Karpas-422 (cell line): Measurements from ENCODE around the gene DUSP21. TPM values are rescaled to one million over a fixed set of nuclear protein-coding genes. Genes with fewer than 3 reads are reported as not detected.
"Not testable (repeated sequence)": the region's sequence is repeated elsewhere in the genome, so short reads cannot be mapped to it uniquely, and the experiment has no call there.

ENCODE experiments used
- DNase-seq: peaks from one replicate; pipeline ENCODE4 v3.0.0-alpha.2; 2015
- H2AFZ ChIP-seq: fragments of 200-600 bp; sonication (generic); 2 replicates; pipeline ENCODE4 v1.6.1; 2014; ENCODE audit warnings: antibody characterized with exemption, low read length, mixed read lengths
- H3K27ac ChIP-seq: fragments of 200-600 bp; sonication (generic); 2 replicates; pipeline ENCODE4 v1.5.1; 2014; ENCODE audit warnings: mild to moderate bottlenecking, low read length, moderate library complexity
- H3K27me3 ChIP-seq: fragments of 200-600 bp; sonication (generic); 2 replicates; pipeline ENCODE4 v1.6.1; 2014; ENCODE audit warnings: low read length, mixed read lengths
- H3K36me3 ChIP-seq: fragments of 200-600 bp; sonication (generic); 2 replicates; pipeline ENCODE4 v1.6.1; 2014; ENCODE audit warnings: low read length, mixed read lengths; ENCODE audit not compliant: insufficient read depth
- H3K4me1 ChIP-seq: fragments of 200-600 bp; sonication (generic); 2 replicates; pipeline ENCODE4 v1.6.1; 2014; ENCODE audit warnings: mild to moderate bottlenecking, low read length, mixed read lengths
- H3K4me2 ChIP-seq: fragments of 200-600 bp; sonication (generic); 2 replicates; pipeline ENCODE4 v1.6.1; 2014; ENCODE audit warnings: low read length, low read depth, mild to moderate bottlenecking; ENCODE audit not compliant: poor library complexity, severe bottlenecking
- H3K4me3 ChIP-seq: fragments of 200-600 bp; sonication (generic); 2 replicates; pipeline ENCODE4 v1.5.1; 2014; ENCODE audit warnings: mild to moderate bottlenecking, antibody characterized with exemption, low read length, mixed read lengths
- H3K79me2 ChIP-seq: fragments of 200-600 bp; sonication (generic); 2 replicates; pipeline ENCODE4 v1.6.1; 2014; ENCODE audit warnings: mild to moderate bottlenecking, low read length, mixed read lengths
- H3K9ac ChIP-seq: fragments of 200-600 bp; sonication (generic); 2 replicates; pipeline ENCODE4 v1.6.0; 2014; ENCODE audit warnings: low read length
- H3K9me2 ChIP-seq: fragments of 200-600 bp; sonication (generic), shearing (Covaris generic); replicated peaks from 2 replicates; pipeline ENCODE4 v1.6.0; 2014; ENCODE audit warnings: mild to moderate bottlenecking, low read length, moderate library complexity; ENCODE audit not compliant: insufficient read depth
- H3K9me3 ChIP-seq: fragments of 300-700, 200-600 bp; sonication (generic); 2 replicates; pipeline ENCODE4 v1.6.1; 2014; ENCODE audit warnings: low read length, mixed read lengths
- H4K20me1 ChIP-seq: fragments of 200-600 bp; sonication (generic); 2 replicates; pipeline ENCODE4 v1.6.1; 2014; ENCODE audit warnings: mild to moderate bottlenecking, antibody characterized with exemption, low read length, low read depth; ENCODE audit not compliant: insufficient read depth
- total RNA-seq: library from RNA; depleted of rRNA; stranded (reverse); fragments of >200 nt; shearing (Covaris generic); gene quantifications from 2 replicates; pipeline ENCODE4 v1.2.3, GENCODE V29; 2014; ENCODE audit warnings: low replicate concordance

The DUSP21 gene
- total RNA-seq, 1 experiment from 2014 or later: not detected

DNA sequence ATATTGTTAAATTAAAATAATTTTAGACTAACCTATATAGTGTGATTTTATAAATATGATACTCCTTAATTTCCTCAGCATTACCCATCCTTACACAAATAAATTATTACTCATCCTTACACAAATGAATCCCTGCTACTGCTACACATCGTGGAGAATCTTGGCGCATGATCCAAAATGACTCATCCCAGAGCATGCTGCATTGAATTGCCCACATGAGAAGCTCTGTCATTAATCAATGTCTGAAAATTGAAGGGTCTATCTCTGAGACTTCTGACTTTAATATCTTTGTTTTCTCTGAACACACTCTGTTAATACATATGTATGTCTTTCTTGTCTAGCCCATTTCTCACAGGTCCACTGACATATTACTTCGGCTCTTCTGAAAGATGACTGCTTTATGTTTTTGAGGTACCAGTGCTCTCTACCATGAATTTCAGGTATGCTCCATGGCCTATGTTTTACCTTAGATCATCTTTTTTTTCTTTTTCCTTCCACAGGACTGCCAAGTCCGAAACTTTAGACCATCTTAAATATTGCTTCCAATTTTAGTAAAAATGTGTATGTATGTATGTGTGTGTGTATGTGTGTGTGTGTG is 15.7 kb upstream of the DUSP21 start:
- Histone ChIP-seq H3K4me2 (no peak overlapping the region), H4K20me1 (no peaks in the 10 kb centered on the region), H3K9me2 (no peaks in the 10 kb centered on the region), H3K36me3 (no peaks in the 10 kb centered on the region), H3K9me3 (no peaks in the 10 kb centered on the region), H3K79me2 (no peaks in the 10 kb centered on the region), H3K4me3 (no peak overlapping the region), H2AFZ (no peak overlapping the region), H3K27ac (no peak overlapping the region), H3K4me1 (no peaks in the 10 kb centered on the region), H3K27me3 (no peaks in the 10 kb centered on the region), H3K9ac (no peak overlapping the region)
- DNase-seq: no peak

DNA sequence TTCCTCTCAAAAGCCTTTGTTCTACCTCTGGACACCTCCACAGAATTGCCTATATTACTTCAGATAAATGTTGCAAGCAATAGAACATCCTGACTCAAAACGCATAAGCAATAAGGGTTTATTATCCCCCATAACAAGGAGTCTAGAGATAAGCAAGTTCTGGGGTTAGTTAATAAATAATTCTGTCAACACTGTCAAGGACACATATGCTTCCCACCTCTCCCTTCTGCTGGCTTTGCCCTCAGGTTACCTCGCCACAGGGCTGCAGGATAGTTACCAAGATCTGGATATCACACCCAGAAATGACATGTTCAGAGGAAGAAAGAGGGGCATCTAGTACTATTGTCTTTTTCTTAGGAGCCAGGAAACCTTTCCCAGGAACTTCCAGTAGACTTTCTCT is 14.0 kb upstream of the DUSP21 start:
- no peak overlapping the region for H3K27ac ChIP-seq
- no peaks in the 10 kb centered on the region for H3K79me2 ChIP-seq
- no peaks in the 10 kb centered on the region for H3K9me3 ChIP-seq
- H3K9ac ChIP-seq: no peak overlapping the region
- no peak overlapping the region for H3K4me2 ChIP-seq
- H3K36me3 ChIP-seq: no peaks in the 10 kb centered on the region
- H2AFZ ChIP-seq: no peak overlapping the region
- H3K4me1 ChIP-seq: no peaks in the 10 kb centered on the region
- H4K20me1 ChIP-seq: no peaks in the 10 kb centered on the region
- no peak overlapping the region for H3K4me3 ChIP-seq
- H3K9me2 ChIP-seq: no peaks in the 10 kb centered on the region
- no peaks in the 10 kb centered on the region for H3K27me3 ChIP-seq
- DNase-seq: no peak

DNA sequence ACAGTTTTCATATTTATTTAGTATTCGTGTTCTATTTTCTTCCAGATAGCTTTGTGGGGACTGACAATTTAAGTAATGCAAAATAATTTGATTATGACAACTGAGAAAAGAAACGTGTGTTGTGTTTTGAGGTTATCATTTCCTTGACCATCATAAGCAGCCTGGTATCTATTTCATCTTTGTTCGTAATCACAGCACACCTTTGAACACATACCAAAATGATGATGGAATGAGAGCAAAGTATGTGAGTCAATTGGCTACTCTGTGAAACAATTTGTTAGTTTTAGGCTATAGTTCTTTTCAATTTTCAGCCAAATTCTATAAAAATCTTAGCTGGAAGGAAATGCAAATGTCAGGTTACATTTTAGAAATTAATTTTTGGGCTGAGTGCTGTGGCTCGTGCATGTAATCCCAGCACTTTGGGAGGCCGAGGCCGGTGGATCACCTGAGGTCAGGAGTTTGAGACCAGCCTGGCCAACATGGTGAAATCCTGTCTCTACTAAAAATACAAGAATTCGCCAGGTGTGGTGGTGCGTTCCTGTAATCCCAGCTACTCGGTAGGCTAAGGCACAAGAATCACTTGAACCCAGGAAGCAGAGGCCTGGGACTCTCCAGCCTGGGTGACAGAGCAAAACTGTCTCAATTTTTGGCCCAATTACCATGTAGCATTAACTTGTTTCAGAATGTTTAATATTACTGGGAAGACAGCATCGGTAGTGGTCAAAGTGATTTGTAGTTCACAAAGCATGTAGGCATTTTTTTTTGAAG is 1.1 kb upstream of the DUSP21 start:
- Histone ChIP-seq H3K27me3 (no peaks in the 10 kb centered on the region), H3K27ac (no peak overlapping the region), H3K4me2 (no peak overlapping the region), H2AFZ (no peak overlapping the region), H3K4me1 (no peaks in the 10 kb centered on the region), H3K9me3 (no peaks in the 10 kb centered on the region), H3K79me2 (no peaks in the 10 kb centered on the region), H3K9ac (no peak overlapping the region), H3K9me2 (no peaks in the 10 kb centered on the region), H4K20me1 (no peaks in the 10 kb centered on the region), H3K36me3 (no peaks in the 10 kb centered on the region), H3K4me3 (no peak overlapping the region)
- DNase-seq: no peak

GRCh38 chrX:44843318-44843702 is 511 bp upstream of the DUSP21 start:
- Histone ChIP-seq H3K9me2 (no peaks in the 10 kb centered on the region), H3K4me1 (no peaks in the 10 kb centered on the region), H3K9ac (no peak overlapping the region), H3K9me3 (no peaks in the 10 kb centered on the region), H3K4me2 (no peak overlapping the region), H3K4me3 (no peak overlapping the region), H3K79me2 (no peaks in the 10 kb centered on the region), H3K36me3 (no peaks in the 10 kb centered on the region), H3K27ac (no peak overlapping the region), H2AFZ (no peak overlapping the region), H3K27me3 (no peaks in the 10 kb centered on the region), H4K20me1 (no peaks in the 10 kb centered on the region)
- no peak for DNase-seq

DNA sequence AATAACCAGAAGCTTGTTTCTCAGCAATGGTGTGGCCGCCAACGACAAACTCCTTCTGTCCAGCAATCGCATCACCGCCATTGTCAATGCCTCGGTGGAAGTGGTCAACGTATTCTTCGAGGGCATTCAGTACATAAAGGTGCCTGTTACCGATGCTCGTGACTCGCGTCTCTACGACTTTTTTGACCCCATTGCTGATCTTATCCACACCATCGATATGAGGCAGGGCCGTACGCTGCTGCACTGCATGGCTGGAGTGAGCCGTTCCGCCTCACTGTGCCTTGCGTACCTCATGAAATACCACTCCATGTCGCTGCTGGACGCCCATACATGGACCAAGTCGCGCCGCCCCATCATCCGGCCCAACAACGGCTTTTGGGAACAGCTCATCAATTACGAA is 383 bp downstream of the DUSP21 start:
- Histone ChIP-seq H3K36me3 (no peaks in the 10 kb centered on the region), H4K20me1 (no peaks in the 10 kb centered on the region), H3K9me2 (no peaks in the 10 kb centered on the region), H3K79me2 (no peaks in the 10 kb centered on the region), H3K4me1 (no peaks in the 10 kb centered on the region), H3K4me3 (no peak overlapping the region), H3K4me2 (no peak overlapping the region), H3K27ac (no peak overlapping the region), H2AFZ (no peak overlapping the region), H3K9ac (no peak overlapping the region), H3K27me3 (no peaks in the 10 kb centered on the region), H3K9me3 (no peaks in the 10 kb centered on the region)
- DNase-seq: no peak

- H3K79me2 ChIP-seq, H3K36me3 ChIP-seq, H3K9me3 ChIP-seq, H3K9me2 ChIP-seq, DNase-seq, H3K9ac ChIP-seq, H3K4me2 ChIP-seq, H4K20me1 ChIP-seq, H3K27me3 ChIP-seq, H3K27ac ChIP-seq, H3K4me3 ChIP-seq, H3K4me1 ChIP-seq, H2AFZ ChIP-seq: not testable (repeated sequence)
These were observed 7.1 kb downstream of the DUSP21 start for GRCh38 chrX:44850891-44851290.

DNA sequence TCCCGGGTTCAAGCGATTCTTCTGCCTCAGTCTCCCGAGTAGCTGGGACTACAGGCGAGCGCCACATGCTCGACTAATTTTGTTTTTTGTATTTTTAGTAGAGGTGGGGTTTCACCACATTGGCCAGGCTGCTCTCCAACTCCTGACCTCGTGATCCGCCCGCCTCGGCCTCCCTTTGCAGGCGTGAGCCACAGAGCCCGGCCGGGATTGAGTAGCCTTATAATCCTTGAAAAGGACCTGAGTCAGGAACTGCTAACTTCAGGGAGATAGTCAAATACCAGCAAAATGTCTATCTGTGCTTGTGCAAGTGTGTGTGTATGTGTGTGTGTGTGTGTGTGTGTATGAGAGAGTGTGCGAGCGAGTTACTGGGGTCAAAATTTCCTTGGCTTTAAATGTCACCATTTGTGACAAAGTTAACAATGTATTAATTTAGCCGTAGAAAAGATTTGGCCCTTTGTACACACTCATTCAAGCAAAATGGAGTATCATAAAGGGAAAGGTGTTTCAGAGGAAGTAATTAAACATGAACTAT is 27.4 kb downstream of the DUSP21 start:
- H3K79me2 ChIP-seq: peaks cover 44% of the 10 kb centered on the region
- H3K36me3 ChIP-seq: peaks cover 8% of the 10 kb centered on the region; the same call in 1 of the 2 replicates
- no peaks in the 10 kb centered on the region for H3K27me3 ChIP-seq
- no peak overlapping the region for H3K27ac ChIP-seq
- no peaks in the 10 kb centered on the region for H4K20me1 ChIP-seq
- H3K4me1 ChIP-seq: peaks cover 25% of the 10 kb centered on the region
- no peaks in the 10 kb centered on the region for H3K9me2 ChIP-seq
- H3K4me3 ChIP-seq: peak overlapping the region; percentile 97
- peak overlapping the region; percentile 87 for H3K9ac ChIP-seq
- H3K4me2 ChIP-seq: peak overlapping the region; percentile 95
- 0 out of 2 replicates have a peak overlapping the region, but pooled peaks have one; percentile 59 for H2AFZ ChIP-seq
- no peak for DNase-seq
- no peaks in the 10 kb centered on the region for H3K9me3 ChIP-seq

DNA sequence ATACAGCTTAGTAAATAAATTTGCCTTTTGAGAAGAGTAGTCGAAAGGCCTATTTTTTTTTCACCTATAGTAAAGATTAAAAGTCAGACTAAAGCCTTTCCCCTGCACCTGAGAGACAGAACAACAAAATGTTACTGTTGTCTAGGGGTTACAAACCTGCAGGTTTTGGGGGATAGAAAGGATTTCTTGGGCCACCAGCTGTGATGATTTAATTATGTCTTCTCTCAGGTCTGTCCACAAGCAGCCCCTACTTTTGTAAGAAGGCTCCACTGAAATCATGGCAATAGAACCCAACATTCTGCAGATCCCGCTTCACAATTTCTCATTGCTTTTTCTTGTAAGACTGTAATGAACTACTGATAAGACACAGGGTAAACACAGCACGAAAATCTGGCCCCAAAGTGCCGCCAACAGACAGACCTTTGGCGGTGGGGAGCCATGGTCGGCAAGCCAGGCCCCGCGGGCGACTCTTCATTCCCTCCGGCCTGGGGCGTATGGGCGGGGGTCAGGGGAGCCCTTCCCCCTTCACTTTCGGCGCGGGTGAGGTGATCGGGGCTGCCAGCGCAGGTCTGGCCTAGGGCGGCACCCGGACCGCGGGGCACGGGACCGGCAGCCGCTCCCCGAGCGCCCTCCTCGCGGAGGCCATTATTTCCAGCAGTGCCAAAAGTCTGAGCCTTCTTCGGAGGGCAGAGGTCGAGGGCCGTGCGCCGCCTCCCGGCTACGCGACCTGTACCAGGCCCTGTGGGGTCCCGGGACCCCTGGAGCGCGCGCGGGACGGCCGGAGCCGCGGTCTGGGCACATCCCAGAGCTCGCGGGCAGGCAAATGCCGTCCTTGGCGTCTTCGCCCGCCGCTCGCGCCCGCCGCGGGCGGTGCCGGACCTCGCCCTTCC is 28.4 kb downstream of the DUSP21 start:
- H3K9ac ChIP-seq: peak overlapping the region; percentile 87
- H3K27ac ChIP-seq: peak overlapping the region; percentile 64
- H3K4me1 ChIP-seq: peaks cover 25% of the 10 kb centered on the region
- peaks cover 54% of the 10 kb centered on the region for H3K79me2 ChIP-seq
- no peaks in the 10 kb centered on the region for H3K27me3 ChIP-seq
- peak; percentile 75 for DNase-seq
- peak overlapping the region; percentile 59 for H2AFZ ChIP-seq
- no peaks in the 10 kb centered on the region for H3K9me2 ChIP-seq
- H3K4me2 ChIP-seq: peak overlapping the region; percentile 95
- H4K20me1 ChIP-seq: no peaks in the 10 kb centered on the region
- H3K9me3 ChIP-seq: no peaks in the 10 kb centered on the region
- H3K36me3 ChIP-seq: peaks cover 14% of the 10 kb centered on the region
- peak overlapping the region; percentile 97 for H3K4me3 ChIP-seq
